H1 (cell line): Measurements from ENCODE around the gene CTU1. TPM values are rescaled to one million over a fixed set of nuclear protein-coding genes. Genes with fewer than 3 reads are reported as not detected.

Source experiments
- CTCF ChIA-PET: fragments of 300-600 bp; sonication (Branson Sonifier 250); formaldehyde crosslinking; loops from one replicate; lab custom pipeline; 2021; ENCODE audit not compliant: partially characterized antibody; lab: Charles Lee
- POLR2A ChIA-PET: fragments of 300-600 bp; sonication (Branson Sonifier 250); formaldehyde crosslinking; loops from one replicate; lab custom pipeline; 2021; ENCODE audit warnings: inconsistent platforms; ENCODE audit not compliant: partially characterized antibody; lab: Charles Lee
- DNase-seq, 2 experiments: peaks; one replicate each; pipeline versions ENCODE4 v3.0.0 to v3.0.0-alpha.2; 2010 to 2022; ENCODE audit warnings: low spot score in 2 of 2, low read depth in 1 of 2, mixed read lengths in 1 of 2
- FAIRE-seq: peaks from 2 replicates; lab custom pipeline; 2011; peaks lifted over from hg19 to GRCh38; lab: Jason Lieb, UNC
- H2AFZ ChIP-seq: 2 replicates; pipeline ENCODE4 v1.8.1; 2012; ENCODE audit warnings: low read length, inconsistent platforms
- H2AK5ac ChIP-seq: 2 replicates; pipeline ENCODE4 v1.6.1; 2013; ENCODE audit warnings: low read depth, low read length
- H2BK120ac ChIP-seq: replicated peaks from 2 replicates; pipeline ENCODE3; 2013; ENCODE audit warnings: low read depth, low read length, inconsistent platforms
- H2BK12ac ChIP-seq: 2 replicates; pipeline ENCODE4 v1.6.1; 2013; ENCODE audit warnings: low read depth, low read length
- H2BK15ac ChIP-seq: 2 replicates; pipeline ENCODE4 v1.6.1; 2013; ENCODE audit warnings: low read length
- H2BK20ac ChIP-seq: 2 replicates; pipeline ENCODE4 v1.6.1; 2013; ENCODE audit warnings: low read length
- H2BK5ac ChIP-seq: 2 replicates; pipeline ENCODE4 v1.6.1; 2013; ENCODE audit warnings: low read depth, low read length
- H3K14ac ChIP-seq: 2 replicates; pipeline ENCODE4 v1.6.1; 2013; ENCODE audit warnings: inconsistent platforms; ENCODE audit not compliant: insufficient read length
- H3K18ac ChIP-seq: 2 replicates; pipeline ENCODE4 v1.6.1; 2013; ENCODE audit warnings: low read length; ENCODE audit errors: extremely low read depth
- H3K23ac ChIP-seq: 2 replicates; pipeline ENCODE4 v1.6.1; 2013; ENCODE audit warnings: inconsistent platforms; ENCODE audit not compliant: insufficient read length
- H3K23me2 ChIP-seq: 2 replicates; pipeline ENCODE4 v1.6.1; 2013; ENCODE audit warnings: low read depth, low read length
- H3K27ac ChIP-seq: 2 replicates; pipeline ENCODE4 v1.6.1; 2011; ENCODE audit warnings: low read depth, low read length, inconsistent platforms
- H3K27me3 ChIP-seq, 4 experiments: replicated peaks in 1 of 4; 1 replicate in 1 of 4; 2 replicates in 3 of 4; pipeline versions ENCODE4 v1.6.1 to v1.8.1; 2011 to 2013; ENCODE audit warnings: low read length in 3 of 4, mild to moderate bottlenecking in 3 of 4, inconsistent platforms in 2 of 4, mixed read lengths in 2 of 4, moderate library complexity in 1 of 4; ENCODE audit not compliant: control insufficient read depth in 3 of 4, insufficient read depth in 3 of 4; ENCODE audit errors: extremely low read depth in 1 of 4
- H3K36me3 ChIP-seq, 4 experiments: 2 replicates each; pipeline versions ENCODE4 v1.6.1 to v1.8.1; 2011 to 2013; ENCODE audit warnings: mild to moderate bottlenecking in 4 of 4, low read length in 3 of 4, moderate library complexity in 2 of 4, control low read depth in 1 of 4, inconsistent platforms in 1 of 4; ENCODE audit not compliant: insufficient read depth in 4 of 4, control insufficient read depth in 2 of 4
- H3K4ac ChIP-seq: replicated peaks from 2 replicates; pipeline ENCODE3; 2013; ENCODE audit warnings: low read length, low read depth, mixed read lengths, inconsistent platforms; ENCODE audit not compliant: insufficient read length
- H3K4me1 ChIP-seq, 4 experiments: replicated peaks in 1 of 4; 1 replicate in 1 of 4; 2 replicates in 3 of 4; pipeline versions ENCODE4 v1.6.1 to v1.8.1; 2011 to 2013; ENCODE audit warnings: low read length in 3 of 4, inconsistent platforms in 2 of 4, mixed read lengths in 1 of 4; ENCODE audit not compliant: insufficient read depth in 4 of 4, control insufficient read depth in 3 of 4
- H3K4me2 ChIP-seq, 2 experiments: 2 replicates each; pipeline versions ENCODE4 v1.6.1 to v1.8.1; 2011 to 2013; ENCODE audit warnings: low read depth in 2 of 2, low read length in 2 of 2, control low read depth in 1 of 2, inconsistent platforms in 1 of 2, mild to moderate bottlenecking in 1 of 2; ENCODE audit not compliant: insufficient read depth in 1 of 2
- H3K4me3 ChIP-seq, 4 experiments: fragments of 200-600, 300-600 bp in 1 of 4; sonication (generic), shearing (Covaris generic), sonication (Bioruptor Twin) in 1 of 4; 2 replicates each; pipeline versions ENCODE4 v1.5.1 to v1.8.1; 2011 to 2016; ENCODE audit warnings: low read length in 4 of 4, low read depth in 3 of 4, control low read depth in 2 of 4, inconsistent platforms in 2 of 4, mild to moderate bottlenecking in 2 of 4, mixed read lengths in 1 of 4, moderate library complexity in 1 of 4; ENCODE audit not compliant: insufficient read depth in 2 of 4; ENCODE audit errors: extremely low read depth in 1 of 4
- H3K56ac ChIP-seq: replicated peaks from 2 replicates; pipeline ENCODE3; 2013; ENCODE audit warnings: low read depth, mild to moderate bottlenecking, mixed read lengths, low read length, inconsistent platforms; ENCODE audit not compliant: insufficient read length
- H3K79me1 ChIP-seq: 2 replicates; pipeline ENCODE4 v1.6.1; 2013; ENCODE audit warnings: low read depth, low read length, control low read depth
- H3K79me2 ChIP-seq, 2 experiments: 2 replicates each; pipeline versions ENCODE4 v1.6.1 to v1.8.1; 2012 to 2013; ENCODE audit warnings: low read length in 2 of 2, mild to moderate bottlenecking in 2 of 2, inconsistent platforms in 1 of 2; ENCODE audit not compliant: insufficient read depth in 2 of 2, control insufficient read depth in 1 of 2
- H3K9ac ChIP-seq, 4 experiments: replicated peaks in 1 of 4; 1 replicate in 1 of 4; 2 replicates in 3 of 4; pipeline versions ENCODE4 v1.6.1 to v1.8.1; 2011 to 2013; ENCODE audit warnings: low read depth in 3 of 4, low read length in 3 of 4, control low read depth in 2 of 4, mild to moderate bottlenecking in 2 of 4, moderate library complexity in 2 of 4, inconsistent platforms in 1 of 4; ENCODE audit errors: extremely low read depth in 1 of 4
- H3K9me3 ChIP-seq, 2 experiments: 2 replicates each; pipeline versions ENCODE4 v1.6.1 to v1.8.1; 2012 to 2013; ENCODE audit warnings: mild to moderate bottlenecking in 2 of 2, moderate library complexity in 2 of 2, control low read depth in 1 of 2, inconsistent platforms in 1 of 2, low read depth in 1 of 2, low read length in 1 of 2, mixed read lengths in 1 of 2; ENCODE audit not compliant: insufficient read depth in 2 of 2
- H4K20me1 ChIP-seq, 2 experiments: replicated peaks in 1 of 2; 2 replicates each; pipeline versions ENCODE3 to v1.8.1; 2011 to 2013; ENCODE audit warnings: inconsistent platforms in 2 of 2, low read length in 2 of 2, mild to moderate bottlenecking in 1 of 2; ENCODE audit not compliant: insufficient read depth in 2 of 2, control insufficient read depth in 1 of 2
- H4K5ac ChIP-seq: 2 replicates; pipeline ENCODE4 v1.6.1; 2013; ENCODE audit warnings: low read length, low read depth, mixed read lengths, inconsistent platforms; ENCODE audit not compliant: insufficient read length
- H4K8ac ChIP-seq: 2 replicates; pipeline ENCODE4 v1.8.0; 2013; ENCODE audit warnings: mild to moderate bottlenecking, moderate library complexity, low read length, inconsistent platforms; ENCODE audit not compliant: insufficient read depth; ENCODE audit errors: extremely low read depth
- H4K91ac ChIP-seq: replicated peaks from 2 replicates; pipeline ENCODE3; 2013; ENCODE audit warnings: low read length, mixed read lengths, inconsistent platforms; ENCODE audit not compliant: insufficient read length
- CBX5 ChIP-seq: fragments of 300-800, 300-1000 bp; sonication (generic); IDR thresholded peaks from 2 replicates; pipeline ENCODE4 v1.7.1; 2016; ENCODE audit warnings: antibody characterized with exemption, low read length, low read depth
- CHD2 ChIP-seq: IDR thresholded peaks from 2 replicates; pipeline ENCODE4 v1.6.1; 2012; ENCODE audit warnings: low read length, improper control_type of control experiment
- EGR1 ChIP-seq: IDR thresholded peaks from 2 replicates; pipeline ENCODE4 v1.6.1; 2011; ENCODE audit warnings: low read depth, low read length, borderline replicate concordance
- GTF2F1 ChIP-seq: IDR thresholded peaks from 2 replicates; pipeline ENCODE4 v1.6.1; 2012; ENCODE audit warnings: low read depth, low read length, improper control_type of control experiment, borderline replicate concordance
- HDAC6 ChIP-seq: IDR thresholded peaks from one replicate; pipeline ENCODE4 v1.7.1; 2012; ENCODE audit warnings: low read depth, mild to moderate bottlenecking, inconsistent platforms, low read length, moderate library complexity
- JUN ChIP-seq: IDR thresholded peaks from 2 replicates; pipeline ENCODE4 v1.6.1; 2011; ENCODE audit warnings: low read depth, mild to moderate bottlenecking, improper control_type of control experiment, low read length
- MAFK ChIP-seq: IDR thresholded peaks from 2 replicates; pipeline ENCODE4 v1.6.1; 2012; ENCODE audit warnings: low read depth, mild to moderate bottlenecking, improper control_type of control experiment, low read length
- RNF2 ChIP-seq: fragments of 200-900, 300-1000 bp; sonication (generic); IDR thresholded peaks from 2 replicates; pipeline ENCODE4 v1.7.1; 2016; ENCODE audit warnings: borderline replicate concordance, low read depth, mild to moderate bottlenecking, antibody characterized with exemption, low read length; ENCODE audit not compliant: poor library complexity, severe bottlenecking; ENCODE audit errors: missing control alignments
- SP1 ChIP-seq: IDR thresholded peaks from 2 replicates; pipeline ENCODE4 v1.6.1; 2011; ENCODE audit warnings: low read depth, low read length
- TAF1 ChIP-seq: IDR thresholded peaks from 2 replicates; pipeline ENCODE4 v1.6.1; 2011; ENCODE audit warnings: mild to moderate bottlenecking, low read depth, low read length
- YY1 ChIP-seq: IDR thresholded peaks from 2 replicates; pipeline ENCODE4 v1.6.1; 2011; ENCODE audit warnings: low read depth, mild to moderate bottlenecking, low read length
- whole genome bisulfite sequencing, 2 experiments: shearing (Covaris generic) in 1 of 2; methylation state at CpG; one replicate each; pipeline versions ENCODE4 v1.1.6 to v1.1.7; 2013 to 2015; ENCODE audit warnings: low lambda C conversion rate in 2 of 2, mixed read lengths in 2 of 2, inconsistent platforms in 1 of 2, low coverage in 1 of 2, missing lambda C conversion rate in 1 of 2; ENCODE audit not compliant: insufficient replicate concordance in 2 of 2, insufficient coverage in 1 of 2, insufficient read length in 1 of 2; ENCODE audit errors: extremely low coverage in 1 of 2, missing lambda C conversion rate in 1 of 2; 5-methylcytosine and 5-hydroxymethylcytosine counted together
- polyA plus RNA-seq, 7 experiments: library from polyadenylated mRNA; depleted of rRNA in 3 of 7; stranded (reverse) in 5 of 7; unstranded in 2 of 7; fragments of >200 nt in 5 of 7; fragments of 200-250 nt in 2 of 7; gene quantifications; 1 replicate in 5 of 7; 2 replicates in 1 of 7; 4 replicates in 1 of 7; pipeline versions ENCODE4 v1.2.1 to v1.2.3, GENCODE V29; 2011 to 2013; ENCODE audit warnings: missing spikeins in 2 of 7, mixed read lengths in 2 of 7
- total RNA-seq: library from RNA; stranded (reverse); fragmentation: NEBNext Ultra II Directional; extraction: Animal tissue kit (Norgen Biotek cat#: 25700); gene quantifications from 2 replicates; pipeline ENCODE4 v1.2.1, GENCODE V29; 2021

The CTU1 gene
- total and polyA plus RNA-seq, 2 of the 8 experiments (the other 6 are each of a cell fraction or from before 2014, with no cell fraction given): 4.6 to 7.2 TPM

GRCh38 chr19:51078731-51079130, 29.5 kb downstream of the CTU1 start:
- no peaks in the 10 kb centered on the region for H3K36me3 ChIP-seq
- H3K56ac ChIP-seq: no peak overlapping the region
- no peak overlapping the region for H3K4me3 ChIP-seq
- no peak overlapping the region for H3K27ac ChIP-seq
- no peak overlapping the region for H3K4ac ChIP-seq
- H2AK5ac ChIP-seq: no peak overlapping the region
- H3K9ac ChIP-seq: no peak overlapping the region
- H4K91ac ChIP-seq: no peak overlapping the region
- peaks cover 0 to 3% of the 10 kb centered on the region in 2 experiments; a peak in 1 of 4 replicates for H3K9me3 ChIP-seq
- no peaks in the 10 kb centered on the region for H3K79me1 ChIP-seq
- H3K4me2 ChIP-seq: no peak overlapping the region
- no peak overlapping the region for H2AFZ ChIP-seq
- no peak overlapping the region for H3K18ac ChIP-seq
- CTCF ChIA-PET: interaction anchor here (1.6 kb wide), 1 partner anchor 58 kb away, joined by 7 read pairs; no protein-coding TSS in a partner anchor
- TF ChIP-seq CHD2: no peak
- no peak for TF ChIP-seq GTF2F1
- TF ChIP-seq JUN: no peak
- TF ChIP-seq TAF1: no peak
- no peak for TF ChIP-seq MAFK
- TF ChIP-seq HDAC6: no peak
- TF ChIP-seq CBX5: no peak
- no peak for TF ChIP-seq RNF2
- TF ChIP-seq YY1: no peak
- TF ChIP-seq EGR1: no peak
- TF ChIP-seq SP1: no peak
- TF ChIP-seq, all 59 proteins: peak for 0
- Histone ChIP-seq H3K79me2 (no peaks in the 10 kb centered on the region), H4K8ac (no peak overlapping the region; the same call in 1 of the 2 replicates), H2BK5ac (no peak overlapping the region), H3K23me2 (no peaks in the 10 kb centered on the region), H3K4me1 (peaks cover 2 to 5% (median 3%) of the 10 kb centered on the region in 4 experiments; a peak in 4 of 7 replicates), H3K23ac (no peak overlapping the region), H2BK15ac (no peak overlapping the region), H3K27me3 (no peaks in the 10 kb centered on the region), H4K20me1 (no peaks in the 10 kb centered on the region), H2BK20ac (no peak overlapping the region), H4K5ac (no peak overlapping the region), H3K14ac (no peak overlapping the region), H2BK120ac (no peak overlapping the region), H2BK12ac (no peak overlapping the region)
- FAIRE-seq (no peak), DNase-seq (no peak)
- POLR2A ChIA-PET: no interaction called here
- 85% methylated on average over 5 of the region's 6 CpGs; no CpG with 5 or more reads in 1 of the 2 experiments for WGBS, 2 experiments
